ENCODE results near the gene RALGPS2. TPM values are rescaled to one million over a fixed set of nuclear protein-coding genes. Genes with fewer than 3 reads are reported as not detected.

Gene RALGPS2
- total and polyA plus RNA-seq, 2 of the 13 experiments (the other 11 are each of a cell fraction or from before 2014, with no cell fraction given) = 15.6 to 36.0 TPM

- TF ChIP-seq TFE3 (CRISPR knock-in tag; IDR thresholded peaks at IDR 0.05) (no peak), ATF1 (CRISPR knock-in tag; IDR thresholded peaks at IDR 0.05) (no peak), ZNF891 (CRISPR knock-in tag; IDR thresholded peaks at IDR 0.05) (no peak; the same call in 1 of the 2 replicates), ZNF670 (CRISPR knock-in tag; IDR thresholded peaks at IDR 0.05; ENCODE audit: borderline replicate concordance) (peak; percentile 61; the same call in 1 of the 2 replicates), HMG20A (CRISPR knock-in tag; IDR thresholded peaks at IDR 0.05; ENCODE audit: borderline replicate concordance) (no peak), JARID2 (CRISPR knock-in tag; IDR thresholded peaks at IDR 0.05; ENCODE audit: insufficient replicate concordance) (no peak), FOXO1 (CRISPR knock-in tag; IDR thresholded peaks at IDR 0.05) (no peak), PHF8 (CRISPR knock-in tag; IDR thresholded peaks at IDR 0.05) (peak; percentile 84), SNAPC2 (CRISPR knock-in tag; IDR thresholded peaks at IDR 0.05) (0 out of 2 replicates have a peak, but pooled peaks have one; percentile 20), TAF15 (IDR thresholded peaks at IDR 0.05; ENCODE audit: low read depth, low read length, poor library complexity, severe bottlenecking) (no peak), EED (CRISPR knock-in tag; IDR thresholded peaks at IDR 0.05) (no peak), TBL1XR1 (IDR thresholded peaks at IDR 0.05; ENCODE audit: borderline replicate concordance, low read length, partially characterized antibody) (no peak), ZNF740 (CRISPR knock-in tag; IDR thresholded peaks at IDR 0.05) (0 out of 2 replicates have a peak, but pooled peaks have one; percentile 15)
- TF ChIP-seq, protein P1, sequence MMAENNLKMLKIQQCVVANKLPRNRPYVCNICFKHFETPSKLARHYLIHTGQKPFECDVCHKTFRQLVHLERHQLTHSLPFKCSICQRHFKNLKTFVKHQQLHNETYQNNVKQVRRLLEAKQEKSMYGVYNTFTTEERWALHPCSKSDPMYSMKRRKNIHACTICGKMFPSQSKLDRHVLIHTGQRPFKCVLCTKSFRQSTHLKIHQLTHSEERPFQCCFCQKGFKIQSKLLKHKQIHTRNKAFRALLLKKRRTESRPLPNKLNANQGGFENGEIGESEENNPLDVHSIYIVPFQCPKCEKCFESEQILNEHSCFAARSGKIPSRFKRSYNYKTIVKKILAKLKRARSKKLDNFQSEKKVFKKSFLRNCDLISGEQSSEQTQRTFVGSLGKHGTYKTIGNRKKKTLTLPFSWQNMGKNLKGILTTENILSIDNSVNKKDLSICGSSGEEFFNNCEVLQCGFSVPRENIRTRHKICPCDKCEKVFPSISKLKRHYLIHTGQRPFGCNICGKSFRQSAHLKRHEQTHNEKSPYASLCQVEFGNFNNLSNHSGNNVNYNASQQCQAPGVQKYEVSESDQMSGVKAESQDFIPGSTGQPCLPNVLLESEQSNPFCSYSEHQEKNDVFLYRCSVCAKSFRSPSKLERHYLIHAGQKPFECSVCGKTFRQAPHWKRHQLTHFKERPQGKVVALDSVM (CRISPR knock-in tag; IDR thresholded peaks at IDR 0.05) = no peak
- TF ChIP-seq, protein P2, sequence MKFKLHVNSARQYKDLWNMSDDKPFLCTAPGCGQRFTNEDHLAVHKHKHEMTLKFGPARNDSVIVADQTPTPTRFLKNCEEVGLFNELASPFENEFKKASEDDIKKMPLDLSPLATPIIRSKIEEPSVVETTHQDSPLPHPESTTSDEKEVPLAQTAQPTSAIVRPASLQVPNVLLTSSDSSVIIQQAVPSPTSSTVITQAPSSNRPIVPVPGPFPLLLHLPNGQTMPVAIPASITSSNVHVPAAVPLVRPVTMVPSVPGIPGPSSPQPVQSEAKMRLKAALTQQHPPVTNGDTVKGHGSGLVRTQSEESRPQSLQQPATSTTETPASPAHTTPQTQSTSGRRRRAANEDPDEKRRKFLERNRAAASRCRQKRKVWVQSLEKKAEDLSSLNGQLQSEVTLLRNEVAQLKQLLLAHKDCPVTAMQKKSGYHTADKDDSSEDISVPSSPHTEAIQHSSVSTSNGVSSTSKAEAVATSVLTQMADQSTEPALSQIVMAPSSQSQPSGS (CRISPR knock-in tag; IDR thresholded peaks at IDR 0.05) = no peak
- TF ChIP-seq, protein P3, sequence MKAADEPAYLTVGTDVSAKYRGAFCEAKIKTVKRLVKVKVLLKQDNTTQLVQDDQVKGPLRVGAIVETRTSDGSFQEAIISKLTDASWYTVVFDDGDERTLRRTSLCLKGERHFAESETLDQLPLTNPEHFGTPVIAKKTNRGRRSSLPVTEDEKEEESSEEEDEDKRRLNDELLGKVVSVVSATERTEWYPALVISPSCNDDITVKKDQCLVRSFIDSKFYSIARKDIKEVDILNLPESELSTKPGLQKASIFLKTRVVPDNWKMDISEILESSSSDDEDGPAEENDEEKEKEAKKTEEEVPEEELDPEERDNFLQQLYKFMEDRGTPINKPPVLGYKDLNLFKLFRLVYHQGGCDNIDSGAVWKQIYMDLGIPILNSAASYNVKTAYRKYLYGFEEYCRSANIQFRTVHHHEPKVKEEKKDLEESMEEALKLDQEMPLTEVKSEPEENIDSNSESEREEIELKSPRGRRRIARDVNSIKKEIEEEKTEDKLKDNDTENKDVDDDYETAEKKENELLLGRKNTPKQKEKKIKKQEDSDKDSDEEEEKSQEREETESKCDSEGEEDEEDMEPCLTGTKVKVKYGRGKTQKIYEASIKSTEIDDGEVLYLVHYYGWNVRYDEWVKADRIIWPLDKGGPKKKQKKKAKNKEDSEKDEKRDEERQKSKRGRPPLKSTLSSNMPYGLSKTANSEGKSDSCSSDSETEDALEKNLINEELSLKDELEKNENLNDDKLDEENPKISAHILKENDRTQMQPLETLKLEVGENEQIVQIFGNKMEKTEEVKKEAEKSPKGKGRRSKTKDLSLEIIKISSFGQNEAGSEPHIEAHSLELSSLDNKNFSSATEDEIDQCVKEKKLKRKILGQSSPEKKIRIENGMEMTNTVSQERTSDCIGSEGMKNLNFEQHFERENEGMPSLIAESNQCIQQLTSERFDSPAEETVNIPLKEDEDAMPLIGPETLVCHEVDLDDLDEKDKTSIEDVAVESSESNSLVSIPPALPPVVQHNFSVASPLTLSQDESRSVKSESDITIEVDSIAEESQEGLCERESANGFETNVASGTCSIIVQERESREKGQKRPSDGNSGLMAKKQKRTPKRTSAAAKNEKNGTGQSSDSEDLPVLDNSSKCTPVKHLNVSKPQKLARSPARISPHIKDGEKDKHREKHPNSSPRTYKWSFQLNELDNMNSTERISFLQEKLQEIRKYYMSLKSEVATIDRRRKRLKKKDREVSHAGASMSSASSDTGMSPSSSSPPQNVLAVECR (CRISPR knock-in tag; IDR thresholded peaks at IDR 0.05; ENCODE audit: borderline replicate concordance) = peak; percentile 54; the same call in 1 of the 2 replicates
- TF ChIP-seq, protein P4, sequence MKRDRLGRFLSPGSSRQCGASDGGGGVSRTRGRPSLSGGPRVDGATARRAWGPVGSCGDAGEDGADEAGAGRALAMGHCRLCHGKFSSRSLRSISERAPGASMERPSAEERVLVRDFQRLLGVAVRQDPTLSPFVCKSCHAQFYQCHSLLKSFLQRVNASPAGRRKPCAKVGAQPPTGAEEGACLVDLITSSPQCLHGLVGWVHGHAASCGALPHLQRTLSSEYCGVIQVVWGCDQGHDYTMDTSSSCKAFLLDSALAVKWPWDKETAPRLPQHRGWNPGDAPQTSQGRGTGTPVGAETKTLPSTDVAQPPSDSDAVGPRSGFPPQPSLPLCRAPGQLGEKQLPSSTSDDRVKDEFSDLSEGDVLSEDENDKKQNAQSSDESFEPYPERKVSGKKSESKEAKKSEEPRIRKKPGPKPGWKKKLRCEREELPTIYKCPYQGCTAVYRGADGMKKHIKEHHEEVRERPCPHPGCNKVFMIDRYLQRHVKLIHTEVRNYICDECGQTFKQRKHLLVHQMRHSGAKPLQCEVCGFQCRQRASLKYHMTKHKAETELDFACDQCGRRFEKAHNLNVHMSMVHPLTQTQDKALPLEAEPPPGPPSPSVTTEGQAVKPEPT (CRISPR knock-in tag; IDR thresholded peaks at IDR 0.05; ENCODE audit: low read depth) = no peak
Observed at GRCh38 chr1:178724728-178725465, at the start of gene RALGPS2 (continued).

All from HepG2 (cell line).